ENCODE measurements around the gene TDRD7. TPM values are rescaled to one million over a fixed set of nuclear protein-coding genes. Genes with fewer than 3 reads are reported as not detected.

TDRD7 gene
- polyA plus RNA-seq, 2 of the 4 experiments (the other 2 are of a cell fraction) = 11.5 to 15.7 TPM

DNA sequence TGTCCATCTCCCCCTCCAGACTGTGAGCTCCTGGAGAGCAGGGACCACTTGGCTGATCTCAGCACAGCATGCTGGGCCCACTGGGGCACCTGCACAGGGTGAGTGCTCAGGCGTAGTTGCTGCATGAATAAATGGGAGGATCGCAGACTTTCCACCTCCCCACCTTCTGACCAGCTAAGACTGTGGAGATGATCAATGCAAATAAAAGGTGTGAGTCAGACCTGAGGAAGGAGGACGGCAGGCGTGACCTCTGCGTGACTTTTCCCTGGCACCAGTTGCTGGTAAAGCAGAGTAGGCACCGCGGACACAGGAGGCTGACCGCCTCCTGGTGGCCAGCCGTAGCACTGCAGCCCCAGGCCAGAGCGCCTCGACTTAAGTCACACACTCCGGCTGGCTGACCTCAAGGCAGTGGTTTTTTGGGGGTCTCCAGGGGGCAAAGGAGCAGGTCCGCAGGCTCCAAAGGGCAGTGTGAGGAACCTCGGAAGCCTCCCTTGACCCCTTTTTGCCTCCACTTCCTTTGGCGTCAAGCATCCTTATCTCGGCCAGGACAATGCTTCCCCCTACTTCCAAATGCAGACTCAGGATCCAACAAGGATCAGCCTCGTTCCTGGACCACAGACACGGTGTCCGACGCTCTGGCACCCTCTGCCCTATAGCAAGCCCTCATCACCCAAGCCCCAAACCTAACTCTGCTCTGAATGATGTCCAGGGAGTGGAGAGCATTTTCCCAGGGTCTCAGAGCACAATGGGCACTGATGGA, 12.7 kb upstream of the TDRD7 start:
- DNase-seq (ENCODE audit: low read depth in 1 of 2, low spot score in 1 of 2) = peak; percentile 85
- peak overlapping the region in 1 of 2 experiments; percentile 59; a peak in 3 of 6 replicates for H3K27ac ChIP-seq
- TF ChIP-seq SREBF2 (IDR thresholded peaks at IDR 0.05) (no peak), MAFK (IDR thresholded peaks at IDR 0.05; ENCODE audit: partially characterized antibody) (no peak), FOXS1 (CRISPR knock-in tag; IDR thresholded peaks at IDR 0.05) (no peak), ZFP36 (IDR thresholded peaks at IDR 0.05; ENCODE audit: borderline replicate concordance, partially characterized antibody) (no peak), NFE2L2 (conservative IDR thresholded peaks at IDR 0.05; ENCODE audit: low read length) (no peak), SMC3 (IDR thresholded peaks at IDR 0.05) (peak; percentile 87), EP300 (IDR thresholded peaks at IDR 0.05) (no peak), RNF2 (IDR thresholded peaks at IDR 0.05; ENCODE audit: borderline replicate concordance, low read depth) (no peak), FOSB (CRISPR knock-in tag; IDR thresholded peaks at IDR 0.05) (no peak), POLR2AphosphoS2 (conservative IDR thresholded peaks at IDR 0.05; ENCODE audit: low read length) (no peak), RARB (CRISPR knock-in tag; IDR thresholded peaks at IDR 0.05) (0 out of 2 replicates have a peak, but pooled peaks have one; percentile 38), JUNB (IDR thresholded peaks at IDR 0.05) (no peak), TFCP2L1 (CRISPR knock-in tag; IDR thresholded peaks at IDR 0.05) (no peak), RFX5 (IDR thresholded peaks at IDR 0.05) (no peak), RAD21 (conservative IDR thresholded peaks at IDR 0.05 in 1 of 2, IDR thresholded peaks at IDR 0.05 in 1 of 2) (peak; percentile 80 to 84), FOSL2 (IDR thresholded peaks at IDR 0.05) (no peak), FOSL2 (CRISPR knock-in tag; IDR thresholded peaks at IDR 0.05) (peak; percentile 42; the same call in 1 of the 2 replicates), GATA3 (IDR thresholded peaks at IDR 0.05; ENCODE audit: borderline replicate concordance) (no peak)
- TF ChIP-seq, protein P1, sequence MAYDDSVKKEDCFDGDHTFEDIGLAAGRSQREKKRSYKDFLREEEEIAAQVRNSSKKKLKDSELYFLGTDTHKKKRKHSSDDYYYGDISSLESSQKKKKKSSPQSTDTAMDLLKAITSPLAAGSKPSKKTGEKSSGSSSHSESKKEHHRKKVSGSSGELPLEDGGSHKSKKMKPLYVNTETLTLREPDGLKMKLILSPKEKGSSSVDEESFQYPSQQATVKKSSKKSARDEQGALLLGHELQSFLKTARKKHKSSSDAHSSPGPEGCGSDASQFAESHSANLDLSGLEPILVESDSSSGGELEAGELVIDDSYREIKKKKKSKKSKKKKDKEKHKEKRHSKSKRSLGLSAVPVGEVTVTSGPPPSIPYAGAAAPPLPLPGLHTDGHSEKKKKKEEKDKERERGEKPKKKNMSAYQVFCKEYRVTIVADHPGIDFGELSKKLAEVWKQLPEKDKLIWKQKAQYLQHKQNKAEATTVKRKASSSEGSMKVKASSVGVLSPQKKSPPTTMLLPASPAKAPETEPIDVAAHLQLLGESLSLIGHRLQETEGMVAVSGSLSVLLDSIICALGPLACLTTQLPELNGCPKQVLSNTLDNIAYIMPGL (CRISPR knock-in tag; IDR thresholded peaks at IDR 0.05; ENCODE audit: borderline replicate concordance) = no peak
- TF ChIP-seq, protein P2, sequence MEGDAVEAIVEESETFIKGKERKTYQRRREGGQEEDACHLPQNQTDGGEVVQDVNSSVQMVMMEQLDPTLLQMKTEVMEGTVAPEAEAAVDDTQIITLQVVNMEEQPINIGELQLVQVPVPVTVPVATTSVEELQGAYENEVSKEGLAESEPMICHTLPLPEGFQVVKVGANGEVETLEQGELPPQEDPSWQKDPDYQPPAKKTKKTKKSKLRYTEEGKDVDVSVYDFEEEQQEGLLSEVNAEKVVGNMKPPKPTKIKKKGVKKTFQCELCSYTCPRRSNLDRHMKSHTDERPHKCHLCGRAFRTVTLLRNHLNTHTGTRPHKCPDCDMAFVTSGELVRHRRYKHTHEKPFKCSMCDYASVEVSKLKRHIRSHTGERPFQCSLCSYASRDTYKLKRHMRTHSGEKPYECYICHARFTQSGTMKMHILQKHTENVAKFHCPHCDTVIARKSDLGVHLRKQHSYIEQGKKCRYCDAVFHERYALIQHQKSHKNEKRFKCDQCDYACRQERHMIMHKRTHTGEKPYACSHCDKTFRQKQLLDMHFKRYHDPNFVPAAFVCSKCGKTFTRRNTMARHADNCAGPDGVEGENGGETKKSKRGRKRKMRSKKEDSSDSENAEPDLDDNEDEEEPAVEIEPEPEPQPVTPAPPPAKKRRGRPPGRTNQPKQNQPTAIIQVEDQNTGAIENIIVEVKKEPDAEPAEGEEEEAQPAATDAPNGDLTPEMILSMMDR (IDR thresholded peaks at IDR 0.05) = peak; percentile 72
- TF ChIP-seq, protein P3, sequence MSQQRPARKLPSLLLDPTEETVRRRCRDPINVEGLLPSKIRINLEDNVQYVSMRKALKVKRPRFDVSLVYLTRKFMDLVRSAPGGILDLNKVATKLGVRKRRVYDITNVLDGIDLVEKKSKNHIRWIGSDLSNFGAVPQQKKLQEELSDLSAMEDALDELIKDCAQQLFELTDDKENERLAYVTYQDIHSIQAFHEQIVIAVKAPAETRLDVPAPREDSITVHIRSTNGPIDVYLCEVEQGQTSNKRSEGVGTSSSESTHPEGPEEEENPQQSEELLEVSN (IDR thresholded peaks at IDR 0.05; ENCODE audit: borderline replicate concordance, low read depth) = no peak
- TF ChIP-seq, protein P4, sequence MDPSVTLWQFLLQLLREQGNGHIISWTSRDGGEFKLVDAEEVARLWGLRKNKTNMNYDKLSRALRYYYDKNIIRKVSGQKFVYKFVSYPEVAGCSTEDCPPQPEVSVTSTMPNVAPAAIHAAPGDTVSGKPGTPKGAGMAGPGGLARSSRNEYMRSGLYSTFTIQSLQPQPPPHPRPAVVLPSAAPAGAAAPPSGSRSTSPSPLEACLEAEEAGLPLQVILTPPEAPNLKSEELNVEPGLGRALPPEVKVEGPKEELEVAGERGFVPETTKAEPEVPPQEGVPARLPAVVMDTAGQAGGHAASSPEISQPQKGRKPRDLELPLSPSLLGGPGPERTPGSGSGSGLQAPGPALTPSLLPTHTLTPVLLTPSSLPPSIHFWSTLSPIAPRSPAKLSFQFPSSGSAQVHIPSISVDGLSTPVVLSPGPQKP (IDR thresholded peaks at IDR 0.05; ENCODE audit: low read depth, low read length) = no peak
- TF ChIP-seq, protein P5, sequence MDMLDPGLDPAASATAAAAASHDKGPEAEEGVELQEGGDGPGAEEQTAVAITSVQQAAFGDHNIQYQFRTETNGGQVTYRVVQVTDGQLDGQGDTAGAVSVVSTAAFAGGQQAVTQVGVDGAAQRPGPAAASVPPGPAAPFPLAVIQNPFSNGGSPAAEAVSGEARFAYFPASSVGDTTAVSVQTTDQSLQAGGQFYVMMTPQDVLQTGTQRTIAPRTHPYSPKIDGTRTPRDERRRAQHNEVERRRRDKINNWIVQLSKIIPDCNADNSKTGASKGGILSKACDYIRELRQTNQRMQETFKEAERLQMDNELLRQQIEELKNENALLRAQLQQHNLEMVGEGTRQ (IDR thresholded peaks at IDR 0.05) = no peak
- TF ChIP-seq, protein P6, sequence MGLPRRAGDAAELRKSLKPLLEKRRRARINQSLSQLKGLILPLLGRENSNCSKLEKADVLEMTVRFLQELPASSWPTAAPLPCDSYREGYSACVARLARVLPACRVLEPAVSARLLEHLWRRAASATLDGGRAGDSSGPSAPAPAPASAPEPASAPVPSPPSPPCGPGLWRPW (IDR thresholded peaks at IDR 0.05) = no peak
- H3K4me3 ChIP-seq = no peak overlapping the region
- POLR2A ChIA-PET = no interaction called here
- FAIRE-seq = no peak
- 15% methylated on average over 18 of the region's 20 CpGs for WGBS (ENCODE audit: missing lambda C conversion rate)
- CTCF ChIA-PET = interaction anchor here (0.6 to 4.7 kb wide), 15 partner anchors 8 to 561 kb away, joined by 3 to 44 read pairs (median 4); no protein-coding TSS in a partner anchor
- peaks cover 10% of the 10 kb centered on the region for H3K4me1 ChIP-seq
- peaks cover 16% of the 10 kb centered on the region for H3K9me3 ChIP-seq
- H3K4me2 ChIP-seq = peak overlapping the region; percentile 30; the same call in 2 of the 3 replicates
- peak; percentile 85 to 93 for ATAC-seq

Data from A549 (cell line).